OCI-LY3 (cell line): Measurements from ENCODE around the gene DUSP2.

Source experiments
- EZH2phosphoT487 ChIP-seq: fragments of 200-600 bp; shearing (Covaris generic); IDR thresholded peaks from 2 replicates; pipeline ENCODE4 v1.6.1; 2018; ENCODE audit warnings: antibody characterized with exemption, mixed run types, low read depth
- TF ChIP-seq, protein P1 (sequence below): fragments of 200-600, 300-600 bp; sonication (generic); IDR thresholded peaks from 2 replicates; pipeline ENCODE4 v1.5.1; 2014; ENCODE audit warnings: antibody characterized with exemption, low read length, low read depth

DNA sequence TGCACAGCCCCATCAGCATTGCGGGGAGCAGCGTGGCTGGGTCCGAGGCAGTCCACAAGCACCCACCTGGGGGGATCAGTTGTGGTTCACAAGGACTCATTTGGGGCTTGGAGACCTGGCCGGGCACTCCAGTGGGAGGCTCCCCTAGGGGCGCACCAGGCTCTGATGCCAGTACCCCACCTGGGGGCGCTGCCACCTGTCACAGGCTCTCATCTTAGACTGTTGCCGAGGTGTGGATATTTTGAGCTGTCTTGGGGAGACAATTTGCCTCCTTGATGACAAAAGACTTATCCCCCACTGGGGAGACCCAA, 31.9 kb downstream of the DUSP2 start:
- no peak for TF ChIP-seq EZH2phosphoT487
- TF ChIP-seq, protein P1, sequence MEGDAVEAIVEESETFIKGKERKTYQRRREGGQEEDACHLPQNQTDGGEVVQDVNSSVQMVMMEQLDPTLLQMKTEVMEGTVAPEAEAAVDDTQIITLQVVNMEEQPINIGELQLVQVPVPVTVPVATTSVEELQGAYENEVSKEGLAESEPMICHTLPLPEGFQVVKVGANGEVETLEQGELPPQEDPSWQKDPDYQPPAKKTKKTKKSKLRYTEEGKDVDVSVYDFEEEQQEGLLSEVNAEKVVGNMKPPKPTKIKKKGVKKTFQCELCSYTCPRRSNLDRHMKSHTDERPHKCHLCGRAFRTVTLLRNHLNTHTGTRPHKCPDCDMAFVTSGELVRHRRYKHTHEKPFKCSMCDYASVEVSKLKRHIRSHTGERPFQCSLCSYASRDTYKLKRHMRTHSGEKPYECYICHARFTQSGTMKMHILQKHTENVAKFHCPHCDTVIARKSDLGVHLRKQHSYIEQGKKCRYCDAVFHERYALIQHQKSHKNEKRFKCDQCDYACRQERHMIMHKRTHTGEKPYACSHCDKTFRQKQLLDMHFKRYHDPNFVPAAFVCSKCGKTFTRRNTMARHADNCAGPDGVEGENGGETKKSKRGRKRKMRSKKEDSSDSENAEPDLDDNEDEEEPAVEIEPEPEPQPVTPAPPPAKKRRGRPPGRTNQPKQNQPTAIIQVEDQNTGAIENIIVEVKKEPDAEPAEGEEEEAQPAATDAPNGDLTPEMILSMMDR = peak; percentile 37
